ENCODE results near the gene TAF8. TPM values are rescaled to one million over a fixed set of nuclear protein-coding genes. Genes with fewer than 3 reads are reported as not detected.

Gene TAF8
- total RNA-seq, 1 donor: 11.9 TPM

DNA sequence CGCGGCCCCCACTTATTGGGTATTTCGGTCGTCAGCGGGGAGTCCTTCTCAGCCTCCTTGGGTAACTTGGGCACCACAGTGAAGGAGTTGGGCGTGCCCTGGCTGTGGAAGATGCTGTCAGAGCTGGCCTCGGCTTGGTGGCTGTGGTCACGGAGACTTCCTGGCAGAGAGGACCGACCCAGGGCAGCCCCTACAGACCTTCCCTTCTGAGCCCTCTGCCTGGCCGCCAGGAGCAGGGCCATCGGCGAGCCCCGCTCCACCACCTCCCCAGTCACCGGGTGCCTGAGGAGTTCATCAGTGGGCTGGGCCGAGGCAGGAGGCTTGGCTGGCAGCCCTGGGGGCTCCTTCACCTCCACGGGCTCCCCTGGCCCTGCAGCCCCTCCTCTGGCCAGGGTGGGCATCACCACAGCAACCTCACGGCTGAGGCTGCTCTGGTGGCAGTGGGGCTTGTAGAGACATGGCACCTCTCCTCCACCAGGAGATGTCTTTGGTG, 54.9 kb downstream of the TAF8 start:
- H3K4me3 ChIP-seq (ENCODE audit: low read depth, low read length): peak overlapping the region; percentile 35
- TF ChIP-seq, protein P1, sequence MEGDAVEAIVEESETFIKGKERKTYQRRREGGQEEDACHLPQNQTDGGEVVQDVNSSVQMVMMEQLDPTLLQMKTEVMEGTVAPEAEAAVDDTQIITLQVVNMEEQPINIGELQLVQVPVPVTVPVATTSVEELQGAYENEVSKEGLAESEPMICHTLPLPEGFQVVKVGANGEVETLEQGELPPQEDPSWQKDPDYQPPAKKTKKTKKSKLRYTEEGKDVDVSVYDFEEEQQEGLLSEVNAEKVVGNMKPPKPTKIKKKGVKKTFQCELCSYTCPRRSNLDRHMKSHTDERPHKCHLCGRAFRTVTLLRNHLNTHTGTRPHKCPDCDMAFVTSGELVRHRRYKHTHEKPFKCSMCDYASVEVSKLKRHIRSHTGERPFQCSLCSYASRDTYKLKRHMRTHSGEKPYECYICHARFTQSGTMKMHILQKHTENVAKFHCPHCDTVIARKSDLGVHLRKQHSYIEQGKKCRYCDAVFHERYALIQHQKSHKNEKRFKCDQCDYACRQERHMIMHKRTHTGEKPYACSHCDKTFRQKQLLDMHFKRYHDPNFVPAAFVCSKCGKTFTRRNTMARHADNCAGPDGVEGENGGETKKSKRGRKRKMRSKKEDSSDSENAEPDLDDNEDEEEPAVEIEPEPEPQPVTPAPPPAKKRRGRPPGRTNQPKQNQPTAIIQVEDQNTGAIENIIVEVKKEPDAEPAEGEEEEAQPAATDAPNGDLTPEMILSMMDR (IDR thresholded peaks at IDR 0.05; ENCODE audit: insufficient read depth, low read length): no peak
- no peak for DNase-seq (ENCODE audit: low read depth)

GRCh38 chr6:42105709-42106108, 55.4 kb downstream of the TAF8 start:
- no peak for DNase-seq (ENCODE audit: low read depth)
- TF ChIP-seq, protein P1 (IDR thresholded peaks at IDR 0.05; ENCODE audit: insufficient read depth, low read length): no peak
- no peak overlapping the region for H3K4me3 ChIP-seq (ENCODE audit: low read depth, low read length)

DNA sequence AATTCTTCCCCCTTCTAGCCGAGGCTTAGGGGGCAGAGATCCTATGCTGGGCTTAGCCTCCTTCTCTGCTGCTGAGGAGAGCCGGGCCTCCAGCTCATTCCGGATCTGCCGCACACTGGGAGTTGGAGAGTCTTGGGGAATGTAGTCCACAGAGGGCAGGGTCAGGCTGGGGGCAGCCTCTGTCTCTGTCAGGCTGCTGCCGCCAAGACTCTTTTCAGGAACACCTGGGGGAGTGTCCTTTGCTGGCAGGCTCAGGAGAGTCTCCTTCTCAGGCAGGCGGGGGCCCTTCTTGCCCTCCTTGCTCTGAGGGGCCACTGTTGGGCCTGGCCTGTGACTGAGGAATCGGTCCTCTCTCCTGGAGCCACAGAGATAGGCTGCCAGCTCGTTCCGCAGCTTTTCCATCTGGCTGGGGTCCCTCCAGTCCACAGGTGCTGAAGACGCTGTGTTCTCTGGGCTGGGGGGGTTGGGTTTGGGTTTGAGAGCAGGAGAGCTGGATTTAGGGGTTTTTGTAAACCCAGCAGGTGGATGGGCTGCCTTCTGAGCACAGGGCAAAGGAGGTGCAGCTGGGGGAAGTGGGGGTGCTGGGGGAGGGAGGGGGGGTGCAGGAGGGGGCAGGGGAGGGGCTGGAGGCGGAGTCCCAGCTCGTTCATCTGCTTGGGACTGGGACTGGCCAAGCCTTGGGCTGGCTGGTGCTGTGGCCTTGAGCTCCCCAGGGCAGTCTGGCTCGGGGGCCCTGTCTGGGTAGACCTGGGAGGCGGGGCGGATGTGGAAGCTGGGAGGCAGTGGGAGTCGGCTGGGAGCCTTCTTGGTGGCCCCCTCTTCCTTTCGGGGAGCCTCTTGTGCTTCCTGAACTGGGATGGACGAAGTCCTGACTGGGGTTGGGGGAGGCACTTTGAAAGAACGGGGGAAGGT, 56.0 kb downstream of the TAF8 start:
- TF ChIP-seq, protein P1 (IDR thresholded peaks at IDR 0.05; ENCODE audit: insufficient read depth, low read length): no peak
- no peak for DNase-seq (ENCODE audit: low read depth)
- no peak overlapping the region for H3K4me3 ChIP-seq (ENCODE audit: low read depth, low read length)

DNA sequence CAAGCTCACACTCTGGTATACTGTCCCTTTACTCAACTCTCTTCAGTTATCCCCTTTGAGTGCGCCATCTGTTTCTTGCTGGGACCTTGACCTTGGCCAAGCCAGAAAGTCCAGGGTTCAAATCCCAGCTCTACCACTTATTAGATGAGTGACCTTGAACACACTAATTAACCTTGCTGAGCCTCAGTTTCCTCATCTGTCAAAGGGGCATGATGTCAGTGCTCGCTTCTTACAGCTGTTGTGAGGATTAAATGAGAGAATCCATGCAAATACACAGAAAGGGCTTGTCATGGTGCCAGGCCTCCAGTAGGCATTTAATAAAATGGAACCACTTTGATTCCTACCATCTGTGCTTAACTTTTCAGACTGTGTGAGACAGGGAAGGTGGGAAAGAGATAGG, 57.7 kb downstream of the TAF8 start:
- H3K4me3 ChIP-seq (ENCODE audit: low read depth, low read length): no peak overlapping the region
- TF ChIP-seq, protein P1 (IDR thresholded peaks at IDR 0.05; ENCODE audit: insufficient read depth, low read length): no peak
- DNase-seq (ENCODE audit: low read depth): no peak

DNA sequence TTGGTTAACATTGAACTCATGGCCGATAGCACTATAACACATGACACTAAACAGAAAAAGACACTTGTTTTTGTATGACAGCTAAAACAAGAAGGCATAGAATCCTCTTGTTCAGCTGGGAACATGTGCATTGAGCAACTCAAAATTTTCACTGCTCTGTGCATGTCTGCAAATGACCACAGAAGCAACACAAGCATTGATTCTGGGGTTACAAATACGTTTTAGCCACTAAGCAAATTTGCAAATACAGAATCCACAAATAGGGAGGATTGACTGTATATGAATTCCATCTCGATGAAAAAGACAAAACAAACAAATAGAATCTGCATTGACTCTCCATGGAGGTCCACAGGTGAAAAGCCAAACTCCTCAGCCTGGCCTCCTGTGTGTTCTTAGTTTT, 60.4 kb downstream of the TAF8 start:
- no peak overlapping the region for H3K4me3 ChIP-seq (ENCODE audit: low read depth, low read length)
- TF ChIP-seq, protein P1 (IDR thresholded peaks at IDR 0.05; ENCODE audit: insufficient read depth, low read length): no peak
- no peak for DNase-seq (ENCODE audit: low read depth)

DNA sequence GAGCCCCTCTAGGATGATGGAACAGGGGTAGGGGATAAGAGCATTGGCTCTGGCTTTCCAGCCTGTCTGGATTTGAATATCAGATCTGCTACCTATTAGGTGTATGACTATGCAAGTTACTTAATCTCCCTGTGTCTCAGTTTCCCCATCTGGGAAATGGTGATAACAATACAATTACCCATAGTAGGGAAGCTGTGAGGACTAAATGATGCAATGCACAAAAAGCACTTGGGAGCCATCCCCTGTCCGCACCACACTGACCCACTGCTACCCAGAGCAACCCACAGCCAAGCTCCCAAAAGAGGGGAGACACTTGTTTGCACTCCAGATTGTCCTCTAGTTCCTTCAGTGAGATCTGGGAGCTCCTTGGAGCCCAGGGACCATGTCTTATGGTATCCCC, 62.0 kb downstream of the TAF8 start:
- no peak for DNase-seq (ENCODE audit: low read depth)
- TF ChIP-seq, protein P1 (IDR thresholded peaks at IDR 0.05; ENCODE audit: insufficient read depth, low read length): no peak
- H3K4me3 ChIP-seq (ENCODE audit: low read depth, low read length): no peak overlapping the region
